ENCODE measurements around the gene PRPH. TPM values are rescaled to one million over a fixed set of nuclear protein-coding genes. Genes with fewer than 3 reads are reported as not detected.
"Not testable (repeated sequence)": the region's sequence is repeated elsewhere in the genome, so short reads cannot be mapped to it uniquely, and the experiment has no call there.

PRPH gene
- total RNA-seq, 1 donor from 2014 or later: 17.2 TPM

DNA sequence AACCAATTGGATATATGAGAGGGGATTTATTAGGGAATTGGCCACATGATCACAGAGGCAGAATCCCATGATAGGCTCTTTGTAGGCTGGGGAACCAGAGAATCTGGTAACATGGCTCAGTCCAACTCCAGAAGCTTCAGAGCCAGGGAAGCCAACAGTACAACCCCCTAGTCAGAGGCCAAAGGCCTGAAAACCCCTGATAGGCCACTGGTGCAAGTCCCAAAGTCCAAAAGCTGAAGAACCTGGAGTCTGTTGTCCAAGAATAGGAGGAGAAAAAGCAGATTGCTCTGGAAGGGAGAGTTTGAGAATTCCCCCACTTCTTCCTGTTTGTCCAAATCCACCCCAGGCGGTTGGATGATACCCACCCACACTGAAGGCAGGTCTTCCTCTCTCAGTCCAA lies 19.9 kb downstream of the PRPH start:
- intact Hi-C loops (cut with DNase I): no loop called here
- no peak for TF ChIP-seq CTCF (IDR thresholded peaks at IDR 0.05)
- no peak for TF ChIP-seq POLR2A (IDR thresholded peaks at IDR 0.05)
- TF ChIP-seq POLR2AphosphoS5 (IDR thresholded peaks at IDR 0.05; ENCODE audit: insufficient read depth in 1 of 2, low read depth in 1 of 2): no peak
- no peak for DNase-seq (ENCODE audit: extremely low spot score in 2 of 2)
- Histone ChIP-seq H3K4me1 (no peaks in the 10 kb centered on the region), H3K27me3 (no peaks in the 10 kb centered on the region), H3K36me3 (no peaks in the 10 kb centered on the region), H3K27ac (no peak overlapping the region), H3K4me3 (no peak overlapping the region), H3K9me3 (no peaks in the 10 kb centered on the region)

- intact Hi-C loops (cut with DNase I); H3K27me3 ChIP-seq; H3K36me3 ChIP-seq; H3K27ac ChIP-seq; H3K4me1 ChIP-seq; H3K4me3 ChIP-seq; DNase-seq (ENCODE audit: extremely low spot score in 2 of 2); H3K9me3 ChIP-seq: not testable (repeated sequence)
Observed at GRCh38 chr12:49317118-49317517, 22.2 kb downstream of the PRPH start.

DNA sequence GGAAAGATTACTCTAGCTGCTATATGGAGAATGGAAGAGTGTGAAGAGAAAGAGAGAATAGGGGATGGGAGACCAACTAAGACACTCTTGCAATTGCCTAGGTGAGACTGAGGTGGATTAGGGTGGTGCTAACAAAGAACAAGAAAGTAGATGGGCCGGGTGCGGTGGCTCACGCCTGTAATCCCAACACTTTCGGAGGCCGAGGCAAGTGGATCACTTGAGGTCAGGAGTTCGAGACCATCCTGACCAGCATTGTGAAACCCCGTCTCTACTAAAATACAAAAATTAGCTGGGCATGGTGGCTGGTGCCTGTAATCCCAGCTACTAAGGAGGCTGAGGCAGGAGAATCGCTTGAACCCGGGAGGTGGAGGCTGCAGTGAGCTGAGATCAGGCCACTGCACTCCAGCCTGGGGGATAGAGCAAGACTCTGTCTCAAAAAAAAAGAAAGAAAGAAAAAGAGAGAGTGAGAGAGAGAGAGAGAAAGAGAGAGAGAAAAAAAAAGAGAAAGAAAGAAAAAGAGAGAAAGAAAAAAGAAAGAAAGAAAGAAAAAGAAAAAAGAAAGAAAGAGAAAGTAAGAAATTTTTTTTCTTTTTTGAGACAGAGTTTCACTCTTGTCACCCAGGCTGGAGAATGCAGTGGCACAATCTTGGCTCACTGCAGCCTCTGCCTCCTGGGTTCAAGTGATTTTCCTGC lies 25.6 kb downstream of the PRPH start:
- H3K9me3 ChIP-seq; intact Hi-C loops (cut with DNase I); H3K27ac ChIP-seq; H3K27me3 ChIP-seq; DNase-seq (ENCODE audit: extremely low spot score in 2 of 2); H3K36me3 ChIP-seq; H3K4me3 ChIP-seq: not testable (repeated sequence)
- H3K4me1 ChIP-seq: peaks cover 11% of the 10 kb centered on the region

GRCh38 chr12:49322367-49322707 lies 27.4 kb downstream of the PRPH start:
- no peaks in the 10 kb centered on the region for H3K36me3 ChIP-seq
- TF ChIP-seq CTCF (IDR thresholded peaks at IDR 0.05) (no peak), POLR2AphosphoS5 (IDR thresholded peaks at IDR 0.05; ENCODE audit: insufficient read depth in 1 of 2, low read depth in 1 of 2) (no peak), POLR2A (IDR thresholded peaks at IDR 0.05) (no peak)
- peaks cover 11% of the 10 kb centered on the region for H3K4me1 ChIP-seq
- intact Hi-C loops (cut with DNase I): no loop called here
- no peaks in the 10 kb centered on the region for H3K9me3 ChIP-seq
- H3K4me3 ChIP-seq: peak overlapping the region; percentile 62 to 73
- peak overlapping the region; percentile 61 for H3K27ac ChIP-seq
- DNase-seq (ENCODE audit: extremely low spot score in 2 of 2): no peak
- H3K27me3 ChIP-seq: no peaks in the 10 kb centered on the region

GRCh38 chr12:49322708-49323523 lies 28.0 kb downstream of the PRPH start, which contains the start of gene TROAP:
Gene TROAP, plus strand, starts transcription at chr12:49323255. Its CDS starts 354 bp downstream, at chr12:49323609.
- TF ChIP-seq POLR2A (IDR thresholded peaks at IDR 0.05) (no peak), POLR2AphosphoS5 (IDR thresholded peaks at IDR 0.05; ENCODE audit: insufficient read depth in 1 of 2, low read depth in 1 of 2) (peak; percentile 84 to 95)
- DNase-seq (ENCODE audit: extremely low spot score in 2 of 2): peak; percentile 97 to 98
- Histone ChIP-seq H3K27ac (peak within 1 kb of the TSS; percentile 61), H3K4me3 (peak within 1 kb of the TSS; percentile 62 to 73), H3K36me3 (no peaks in the 10 kb centered on the region), H3K27me3 (no peaks in the 10 kb centered on the region), H3K4me1 (peaks cover 11% of the 10 kb centered on the region), H3K9me3 (no peaks in the 10 kb centered on the region)
- intact Hi-C loops (cut with DNase I): no loop called here

DNA sequence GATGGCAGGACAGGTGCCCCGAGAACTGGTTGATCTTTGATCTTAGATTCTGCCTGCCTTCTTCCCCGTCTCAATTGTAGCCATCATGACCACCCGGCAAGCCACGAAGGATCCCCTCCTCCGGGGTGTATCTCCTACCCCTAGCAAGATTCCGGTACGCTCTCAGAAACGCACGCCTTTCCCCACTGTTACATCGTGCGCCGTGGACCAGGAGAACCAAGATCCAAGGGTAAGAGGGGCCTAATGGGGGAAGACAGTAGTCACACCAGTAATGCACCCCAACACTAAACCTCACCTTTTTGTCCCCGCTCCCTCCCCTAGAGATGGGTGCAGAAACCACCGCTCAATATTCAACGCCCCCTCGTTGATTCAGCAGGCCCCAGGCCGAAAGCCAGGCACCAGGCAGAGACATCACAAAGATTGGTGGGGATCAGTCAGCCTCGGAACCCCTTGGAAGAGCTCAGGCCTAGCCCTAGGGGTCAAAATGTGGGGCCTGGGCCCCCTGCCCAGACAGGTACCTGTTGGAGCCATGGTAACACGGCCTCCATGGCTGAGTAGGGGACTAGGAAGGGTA lies 28.7 kb downstream of the PRPH start:
- Histone ChIP-seq H3K27me3 (no peaks in the 10 kb centered on the region), H3K9me3 (no peaks in the 10 kb centered on the region), H3K36me3 (no peaks in the 10 kb centered on the region), H3K4me1 (peaks cover 11% of the 10 kb centered on the region), H3K4me3 (peak overlapping the region; percentile 62 to 73), H3K27ac (no peak overlapping the region)
- TF ChIP-seq CTCF (IDR thresholded peaks at IDR 0.05) (no peak), POLR2AphosphoS5 (IDR thresholded peaks at IDR 0.05; ENCODE audit: insufficient read depth in 1 of 2, low read depth in 1 of 2) (no peak), POLR2A (IDR thresholded peaks at IDR 0.05) (no peak)
- intact Hi-C loops (cut with DNase I): no loop called here
- peak in 1 of 2 donors; percentile 81 for DNase-seq (ENCODE audit: extremely low spot score in 2 of 2)

All from vagina (tissue), 2 donors.